SK-N-SH treated with all-trans-retinoic acid at 6 μM for 48 hours (cell line): ENCODE measurements around the gene AIG1.

Source experiments
- ARNTL ChIP-seq: fragments of 450-650 bp; formaldehyde crosslinking; IDR thresholded peaks from 2 replicates; pipeline ENCODE4 v1.5.0; 2020; ENCODE audit warnings: low read depth, mild to moderate bottlenecking, moderate library complexity, borderline replicate concordance
- ZNF565 ChIP-seq: fragments of 450-650 bp; formaldehyde crosslinking; conservative IDR thresholded peaks from 2 replicates; pipeline ENCODE4 v1.5.0; 2020; ENCODE audit warnings: low read depth, mild to moderate bottlenecking, moderate library complexity
- ZNF8 ChIP-seq: fragments of 450-650 bp; formaldehyde crosslinking; IDR thresholded peaks from 2 replicates; pipeline ENCODE4 v1.5.0; 2020; ENCODE audit warnings: mild to moderate bottlenecking, moderate library complexity
- TF ChIP-seq, protein P1 (sequence below): fragments of 250-450 bp; sonication (Bioruptor Pico); IDR thresholded peaks from 2 replicates; pipeline ENCODE4 v1.5.1; 2020; ENCODE audit warnings: low read depth, mild to moderate bottlenecking, moderate library complexity

DNA sequence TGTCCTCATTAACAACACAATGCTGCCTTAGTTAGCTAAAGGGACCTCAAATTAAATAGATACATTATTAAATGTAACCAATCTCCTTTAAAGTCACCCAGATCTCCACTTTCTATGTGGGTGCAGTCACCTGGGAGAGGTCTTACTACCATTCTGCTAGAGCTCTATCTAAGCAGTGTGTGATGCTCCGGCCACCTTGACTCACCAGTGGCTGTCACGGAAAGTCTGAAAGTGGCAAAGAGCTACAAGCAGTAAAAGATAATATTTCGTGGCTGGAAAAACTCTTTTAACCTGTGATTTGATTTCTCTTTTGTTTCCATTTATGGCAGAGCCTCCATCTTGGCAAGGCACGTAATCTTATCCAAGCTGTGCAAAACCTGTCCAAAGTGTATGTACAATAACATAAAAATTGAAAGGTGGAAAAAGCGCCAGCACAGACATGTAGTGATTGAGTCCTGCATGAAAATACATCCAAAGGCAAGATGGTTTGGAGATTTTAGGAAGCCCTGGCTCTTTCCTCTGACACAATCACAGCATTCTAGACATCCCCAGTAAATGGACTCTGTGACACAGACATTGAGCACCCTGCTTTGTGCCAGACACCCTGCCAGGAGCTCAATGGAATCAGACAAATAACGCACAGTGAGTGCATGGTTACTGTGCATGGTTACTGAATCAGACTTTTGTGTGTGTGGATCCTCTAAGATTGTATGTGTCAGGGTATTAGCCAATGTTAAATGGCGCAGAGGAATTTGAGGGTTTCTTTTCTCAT is 273.2 kb downstream of the AIG1 start:
- TF ChIP-seq ZNF8 (CRISPR knock-in tag) (no peak), ARNTL (CRISPR knock-in tag) (no peak), ZNF565 (CRISPR knock-in tag) (no peak)
- TF ChIP-seq, protein P1, sequence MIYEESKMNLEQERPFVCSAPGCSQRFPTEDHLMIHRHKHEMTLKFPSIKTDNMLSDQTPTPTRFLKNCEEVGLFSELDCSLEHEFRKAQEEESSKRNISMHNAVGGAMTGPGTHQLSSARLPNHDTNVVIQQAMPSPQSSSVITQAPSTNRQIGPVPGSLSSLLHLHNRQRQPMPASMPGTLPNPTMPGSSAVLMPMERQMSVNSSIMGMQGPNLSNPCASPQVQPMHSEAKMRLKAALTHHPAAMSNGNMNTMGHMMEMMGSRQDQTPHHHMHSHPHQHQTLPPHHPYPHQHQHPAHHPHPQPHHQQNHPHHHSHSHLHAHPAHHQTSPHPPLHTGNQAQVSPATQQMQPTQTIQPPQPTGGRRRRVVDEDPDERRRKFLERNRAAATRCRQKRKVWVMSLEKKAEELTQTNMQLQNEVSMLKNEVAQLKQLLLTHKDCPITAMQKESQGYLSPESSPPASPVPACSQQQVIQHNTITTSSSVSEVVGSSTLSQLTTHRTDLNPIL (CRISPR knock-in tag): no peak
